GM23338 (cell line): ENCODE measurements around the gene DOCK1. TPM values are rescaled to one million over a fixed set of nuclear protein-coding genes. Genes with fewer than 3 reads are reported as not detected.

Source experiments
- ATAC-seq: fragments of 200-7000 bp; cut with Tn5 transposase; 3 replicates; pipeline ENCODE4 v1.9.1; 2020
- DNase-seq: peaks from one replicate; pipeline ENCODE4 v3.0.0-alpha.2; 2015; ENCODE audit warnings: low spot score
- H2AFZ ChIP-seq: fragments of 200-600 bp; sonication (generic); 2 replicates; pipeline ENCODE4 v1.8.0; 2016; ENCODE audit warnings: antibody characterized with exemption, mild to moderate bottlenecking, moderate library complexity
- H3F3A ChIP-seq: fragments of 200-600 bp; sonication (generic); replicated peaks from 2 replicates; pipeline ENCODE4 v1.8.0; 2017; ENCODE audit warnings: antibody characterized with exemption, mixed run types, low read depth
- H3K27ac ChIP-seq: fragments of 200-600 bp; sonication (generic); 2 replicates; pipeline ENCODE4 v1.6.1; 2016; ENCODE audit warnings: low read depth
- H3K27me3 ChIP-seq: fragments of 200-600 bp; sonication (generic); 2 replicates; pipeline ENCODE4 v1.8.0; 2016; ENCODE audit warnings: mild to moderate bottlenecking, mixed run types, moderate library complexity; ENCODE audit not compliant: insufficient read depth
- H3K36me3 ChIP-seq: fragments of 200-600 bp; sonication (generic); 2 replicates; pipeline ENCODE4 v1.8.0; 2016; ENCODE audit warnings: mild to moderate bottlenecking; ENCODE audit not compliant: insufficient read depth
- H3K4me1 ChIP-seq: fragments of 200-600 bp; sonication (generic); 2 replicates; pipeline ENCODE4 v1.8.0; 2016; ENCODE audit warnings: mild to moderate bottlenecking, moderate library complexity; ENCODE audit not compliant: insufficient read depth
- H3K4me2 ChIP-seq: fragments of 200-600 bp; sonication (generic); 2 replicates; pipeline ENCODE4 v1.7.1; 2017; ENCODE audit warnings: mixed run types
- H3K4me3 ChIP-seq: fragments of 200-600 bp; sonication (generic); 2 replicates; pipeline ENCODE4 v1.6.1; 2016; ENCODE audit warnings: mixed run types
- H3K79me2 ChIP-seq: fragments of 200-600 bp; sonication (generic); replicated peaks from 2 replicates; pipeline ENCODE4 v1.8.0; 2017; ENCODE audit warnings: mild to moderate bottlenecking; ENCODE audit not compliant: insufficient read depth
- H3K9me2 ChIP-seq: fragments of 200-600 bp; sonication (generic); 2 replicates; pipeline ENCODE4 v1.8.0; 2017; ENCODE audit not compliant: insufficient read depth
- H4K20me1 ChIP-seq: fragments of 200-600 bp; sonication (generic); replicated peaks from 2 replicates; pipeline ENCODE4 v1.8.0; 2017; ENCODE audit warnings: mild to moderate bottlenecking; ENCODE audit not compliant: insufficient read depth
- H3K27ac Mint-ChIP-seq: 2 replicates; pipeline ENCODE4 v1.8.0; 2020; ENCODE audit warnings: inconsistent platforms, mild to moderate bottlenecking, moderate library complexity, mixed read lengths
- H3K27me3 Mint-ChIP-seq: 3 replicates; pipeline ENCODE4 v1.8.0; 2022; ENCODE audit warnings: low read depth, mild to moderate bottlenecking, moderate library complexity, mixed read lengths, inconsistent platforms; ENCODE audit not compliant: insufficient read depth, poor library complexity
- H3K36me3 Mint-ChIP-seq: 3 replicates; pipeline ENCODE4 v1.8.0; 2021; ENCODE audit warnings: low read depth, mild to moderate bottlenecking, inconsistent platforms, moderate library complexity, mixed read lengths
- H3K4me1 Mint-ChIP-seq: 3 replicates; pipeline ENCODE4 v1.8.0; 2020; ENCODE audit warnings: mild to moderate bottlenecking, inconsistent platforms, mixed read lengths
- H3K4me3 Mint-ChIP-seq: 3 replicates; pipeline ENCODE4 v1.8.0; 2021; ENCODE audit warnings: moderate library complexity, mild to moderate bottlenecking, inconsistent platforms, mixed read lengths
- H3K9me3 Mint-ChIP-seq: 3 replicates; pipeline ENCODE4 v1.8.0; 2020; ENCODE audit warnings: moderate library complexity, mild to moderate bottlenecking, inconsistent platforms, mixed read lengths
- CREB1 ChIP-seq: fragments of 250-450 bp; sonication (Bioruptor Pico); IDR thresholded peaks from 2 replicates; pipeline ENCODE4 v1.5.0; 2020; ENCODE audit warnings: low read depth, mild to moderate bottlenecking, moderate library complexity
- CTCF ChIP-seq, 2 experiments: fragments of 200-600 bp in 1 of 2; sonication (generic) in 1 of 2; conservative IDR thresholded peaks; 2 replicates each; pipeline versions ENCODE4 v1.5.1 to v1.6.1; 2016 to 2017; ENCODE audit warnings: antibody characterized with exemption in 2 of 2, low read depth in 2 of 2, mild to moderate bottlenecking in 2 of 2, moderate library complexity in 1 of 2
- ETS1 ChIP-seq: IDR thresholded peaks from 2 replicates; pipeline ENCODE4 v1.6.1; 2016; ENCODE audit warnings: antibody characterized with exemption
- NANOG ChIP-seq: IDR thresholded peaks from 2 replicates; pipeline ENCODE4 v1.6.1; 2016; ENCODE audit warnings: antibody characterized with exemption, borderline replicate concordance
- POLR2AphosphoS5 ChIP-seq: IDR thresholded peaks from 2 replicates; pipeline ENCODE4 v1.6.1; 2016; ENCODE audit warnings: antibody characterized with exemption, low read depth
- REST ChIP-seq: IDR thresholded peaks from one replicate; pipeline ENCODE4 v1.6.1; 2018; ENCODE audit warnings: antibody characterized with exemption; ENCODE audit not compliant: unreplicated experiment
- STAT1 ChIP-seq: IDR thresholded peaks from one replicate; pipeline ENCODE4 v1.6.1; 2016; ENCODE audit warnings: antibody characterized with exemption; ENCODE audit not compliant: unreplicated experiment
- ZNF331 ChIP-seq: fragments of 250-450 bp; sonication (Bioruptor Pico); IDR thresholded peaks from 2 replicates; pipeline ENCODE4 v1.5.0; 2020; ENCODE audit warnings: low read depth, mild to moderate bottlenecking, moderate library complexity
- ZNF462 ChIP-seq: fragments of 250-450 bp; sonication (Bioruptor Pico); IDR thresholded peaks from 2 replicates; pipeline ENCODE4 v1.5.0; 2020; ENCODE audit warnings: mild to moderate bottlenecking, moderate library complexity
- polyA plus RNA-seq: library from polyadenylated mRNA; unstranded; fragments of >200 nt; fragmentation: Nextera tagmentation; extraction: Ambion mirVana; gene quantifications from 2 replicates; pipeline ENCODE4 v1.2.1, GENCODE V29; 2016
- total RNA-seq: library from RNA; depleted of rRNA; stranded (reverse); fragments of >200 nt; shearing (Covaris generic); gene quantifications from 2 replicates; pipeline ENCODE4 v1.2.3, GENCODE V29; 2014

DOCK1 gene
- total and polyA plus RNA-seq, 2 experiments from 2014 or later, result 13.2 to 55.3 TPM

GRCh38 chr10:127073666-127074065 is 168.4 kb downstream of the DOCK1 start:
- H3F3A ChIP-seq, result no peaks in the 10 kb centered on the region
- no peaks in the 10 kb centered on the region; the same call in 2 of the 3 replicates for H3K9me3 Mint-ChIP-seq
- H3K27ac ChIP-seq, result no peak overlapping the region
- peaks cover 34% of the 10 kb centered on the region for H3K36me3 Mint-ChIP-seq
- no peak overlapping the region for H2AFZ ChIP-seq
- no peaks in the 10 kb centered on the region for H3K79me2 ChIP-seq
- H3K4me3 Mint-ChIP-seq, result no peak overlapping the region
- H3K4me1 Mint-ChIP-seq, result no peaks in the 10 kb centered on the region
- H3K4me3 ChIP-seq, result no peak overlapping the region
- no peak for ATAC-seq
- DNase-seq, result no peak
- no peaks in the 10 kb centered on the region; the same call in 1 of the 2 replicates for H4K20me1 ChIP-seq
- peaks cover 1% of the 10 kb centered on the region for H3K27me3 Mint-ChIP-seq
- H3K27me3 ChIP-seq, result no peaks in the 10 kb centered on the region
- no peak overlapping the region for H3K4me2 ChIP-seq
- no peaks in the 10 kb centered on the region for H3K4me1 ChIP-seq
- H3K36me3 ChIP-seq, result peaks cover 6% of the 10 kb centered on the region
- TF ChIP-seq NANOG, result no peak
- no peak for TF ChIP-seq STAT1
- H3K9me2 ChIP-seq, result no peaks in the 10 kb centered on the region
- H3K27ac Mint-ChIP-seq, result no peak overlapping the region

GRCh38 chr10:127079392-127079791 is 174.2 kb downstream of the DOCK1 start:
- no peaks in the 10 kb centered on the region for H3K9me2 ChIP-seq
- H3F3A ChIP-seq, result no peaks in the 10 kb centered on the region
- H3K4me3 ChIP-seq, result no peak overlapping the region
- peaks cover 11% of the 10 kb centered on the region; the same call in 1 of the 2 replicates for H3K4me1 ChIP-seq
- Mint-ChIP-seq H3K9me3 (no peaks in the 10 kb centered on the region; the same call in 2 of the 3 replicates), H3K27me3 (peaks cover 1% of the 10 kb centered on the region), H3K4me3 (no peak overlapping the region), H3K4me1 (peaks cover 23% of the 10 kb centered on the region; the same call in 2 of the 3 replicates), H3K27ac (no peak overlapping the region; the same call in 1 of the 2 replicates), H3K36me3 (peaks cover 39% of the 10 kb centered on the region)
- H3K36me3 ChIP-seq, result peaks cover under 1% of the 10 kb centered on the region; the same call in 1 of the 2 replicates
- no peaks in the 10 kb centered on the region for H3K79me2 ChIP-seq
- H4K20me1 ChIP-seq, result no peaks in the 10 kb centered on the region; the same call in 1 of the 2 replicates
- ATAC-seq (no peak), DNase-seq (no peak)
- H3K27ac ChIP-seq, result no peak overlapping the region
- H2AFZ ChIP-seq, result no peak overlapping the region
- no peak overlapping the region for H3K4me2 ChIP-seq
- H3K27me3 ChIP-seq, result no peaks in the 10 kb centered on the region
- no peak for TF ChIP-seq POLR2AphosphoS5
- no peak for TF ChIP-seq NANOG
- TF ChIP-seq REST, result no peak
- no peak for TF ChIP-seq ZNF331 (CRISPR knock-in tag)
- no peak for TF ChIP-seq CTCF (conservative IDR thresholded peaks at IDR 0.05; ENCODE audit: low read depth in 2 of 2)
- TF ChIP-seq ZNF462 (CRISPR knock-in tag), result no peak
- TF ChIP-seq ETS1, result no peak
- no peak for TF ChIP-seq CREB1 (CRISPR knock-in tag)
